ENCODE results near the gene ST6GALNAC4. TPM values are rescaled to one million over a fixed set of nuclear protein-coding genes. Genes with fewer than 3 reads are reported as not detected.
A peak's percentile ranks its signal among the peaks of the same experiment; 100 is the strongest.

The ST6GALNAC4 gene
- total RNA-seq, 1 donor: 33.7 TPM

DNA sequence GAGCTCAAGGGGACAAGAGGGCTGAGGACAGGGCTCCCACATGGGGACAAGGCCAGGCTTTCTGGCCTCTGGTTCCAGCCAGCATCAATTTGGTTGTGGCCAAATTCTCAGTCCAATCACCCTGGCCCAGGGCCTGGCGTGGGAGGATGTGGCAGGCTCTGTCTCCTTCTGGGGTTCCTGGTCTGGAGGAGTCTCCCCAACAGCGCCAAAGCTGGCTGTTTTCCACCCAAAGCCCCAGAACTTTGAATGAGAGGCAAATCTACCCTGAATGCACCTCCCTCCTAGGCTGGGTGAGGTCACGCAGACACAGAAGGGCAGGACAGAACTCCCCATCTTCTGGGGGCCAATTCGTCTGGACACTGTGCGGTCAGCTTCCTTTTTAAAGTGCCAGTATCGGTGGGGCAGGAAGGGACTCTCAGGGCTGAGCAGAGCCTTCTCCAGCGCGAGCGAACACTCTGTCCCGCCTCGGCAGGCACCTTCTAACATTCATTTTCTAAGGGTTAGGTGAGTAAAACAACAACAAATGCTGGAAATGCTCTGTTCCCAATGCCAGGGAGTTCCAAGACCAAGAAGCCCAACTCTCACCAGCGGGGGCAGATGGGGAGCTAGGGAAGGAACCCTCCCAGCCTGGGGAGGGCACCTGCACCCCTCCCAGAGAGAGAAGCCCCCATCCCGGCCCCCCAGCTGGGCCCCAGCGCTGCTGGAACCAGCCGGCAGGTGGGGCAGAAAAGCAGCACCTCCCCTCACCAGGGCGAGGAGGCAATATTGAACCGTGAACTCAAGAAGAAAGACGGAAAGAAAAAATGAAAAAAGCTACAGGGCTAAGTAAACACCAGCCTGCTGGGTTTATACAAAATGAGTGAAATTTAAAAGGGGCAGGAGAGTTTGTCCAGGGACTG lies 24.5 kb upstream of the ST6GALNAC4 start:
- H3K4me1 ChIP-seq (ENCODE audit: insufficient read depth, low read length): peaks cover 20% of the 10 kb centered on the region
- H3K4me3 ChIP-seq (ENCODE audit: insufficient read depth, low read length): no peak overlapping the region
- TF ChIP-seq, protein P1, sequence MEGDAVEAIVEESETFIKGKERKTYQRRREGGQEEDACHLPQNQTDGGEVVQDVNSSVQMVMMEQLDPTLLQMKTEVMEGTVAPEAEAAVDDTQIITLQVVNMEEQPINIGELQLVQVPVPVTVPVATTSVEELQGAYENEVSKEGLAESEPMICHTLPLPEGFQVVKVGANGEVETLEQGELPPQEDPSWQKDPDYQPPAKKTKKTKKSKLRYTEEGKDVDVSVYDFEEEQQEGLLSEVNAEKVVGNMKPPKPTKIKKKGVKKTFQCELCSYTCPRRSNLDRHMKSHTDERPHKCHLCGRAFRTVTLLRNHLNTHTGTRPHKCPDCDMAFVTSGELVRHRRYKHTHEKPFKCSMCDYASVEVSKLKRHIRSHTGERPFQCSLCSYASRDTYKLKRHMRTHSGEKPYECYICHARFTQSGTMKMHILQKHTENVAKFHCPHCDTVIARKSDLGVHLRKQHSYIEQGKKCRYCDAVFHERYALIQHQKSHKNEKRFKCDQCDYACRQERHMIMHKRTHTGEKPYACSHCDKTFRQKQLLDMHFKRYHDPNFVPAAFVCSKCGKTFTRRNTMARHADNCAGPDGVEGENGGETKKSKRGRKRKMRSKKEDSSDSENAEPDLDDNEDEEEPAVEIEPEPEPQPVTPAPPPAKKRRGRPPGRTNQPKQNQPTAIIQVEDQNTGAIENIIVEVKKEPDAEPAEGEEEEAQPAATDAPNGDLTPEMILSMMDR (IDR thresholded peaks at IDR 0.05; ENCODE audit: extremely low read depth, low read depth, low read length): no peak
- no peaks in the 10 kb centered on the region for H3K9me3 ChIP-seq (ENCODE audit: low read depth, low read length)
- no peaks in the 10 kb centered on the region for H3K27me3 ChIP-seq (ENCODE audit: insufficient read depth, low read length)
- peaks cover 17% of the 10 kb centered on the region for H4K20me1 ChIP-seq (ENCODE audit: insufficient read depth, low read length)
- peaks cover 24% of the 10 kb centered on the region for H3K79me2 ChIP-seq (ENCODE audit: insufficient read depth, low read length)
- no peak overlapping the region for H2AFZ ChIP-seq (ENCODE audit: low read length)
- no peak for DNase-seq (ENCODE audit: insufficient read length, low spot score, missing footprints)
- no peak overlapping the region for H3K4me2 ChIP-seq (ENCODE audit: insufficient read depth, low read length)
- H3K27ac ChIP-seq (ENCODE audit: low read depth, low read length): no peak overlapping the region
- H3K36me3 ChIP-seq (ENCODE audit: insufficient read depth, low read length): peaks cover 22% of the 10 kb centered on the region

DNA sequence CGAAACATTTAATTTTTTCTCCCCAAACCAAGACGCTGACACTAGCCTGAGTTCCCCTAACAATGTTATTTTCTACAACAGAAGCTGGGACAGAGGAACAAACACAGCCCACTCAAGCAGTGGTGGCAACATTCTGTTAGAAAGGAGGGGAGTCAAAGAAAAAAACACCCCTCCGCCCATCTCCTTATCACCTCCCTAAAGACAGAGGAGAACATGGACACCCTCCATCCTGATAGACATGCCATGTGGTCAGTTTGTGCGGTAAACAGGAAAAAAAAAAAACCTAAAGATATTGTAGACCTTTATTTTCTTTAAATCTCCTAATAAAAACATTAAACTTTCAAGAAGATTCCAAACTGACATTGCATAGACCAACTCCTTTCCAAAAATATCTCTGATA lies 23.8 kb upstream of the ST6GALNAC4 start:
- H2AFZ ChIP-seq (ENCODE audit: low read length): no peak overlapping the region
- H3K9me3 ChIP-seq (ENCODE audit: low read depth, low read length): no peaks in the 10 kb centered on the region
- TF ChIP-seq, protein P1 (IDR thresholded peaks at IDR 0.05; ENCODE audit: extremely low read depth, low read depth, low read length): no peak
- H4K20me1 ChIP-seq (ENCODE audit: insufficient read depth, low read length): peaks cover 23% of the 10 kb centered on the region
- no peak overlapping the region for H3K4me2 ChIP-seq (ENCODE audit: insufficient read depth, low read length)
- no peak overlapping the region for H3K27ac ChIP-seq (ENCODE audit: low read depth, low read length)
- H3K79me2 ChIP-seq (ENCODE audit: insufficient read depth, low read length): peaks cover 31% of the 10 kb centered on the region
- H3K4me3 ChIP-seq (ENCODE audit: insufficient read depth, low read length): no peak overlapping the region
- no peak for DNase-seq (ENCODE audit: insufficient read length, low spot score, missing footprints)
- peaks cover 27% of the 10 kb centered on the region for H3K4me1 ChIP-seq (ENCODE audit: insufficient read depth, low read length)
- no peaks in the 10 kb centered on the region for H3K27me3 ChIP-seq (ENCODE audit: insufficient read depth, low read length)
- peaks cover 22% of the 10 kb centered on the region for H3K36me3 ChIP-seq (ENCODE audit: insufficient read depth, low read length)

DNA sequence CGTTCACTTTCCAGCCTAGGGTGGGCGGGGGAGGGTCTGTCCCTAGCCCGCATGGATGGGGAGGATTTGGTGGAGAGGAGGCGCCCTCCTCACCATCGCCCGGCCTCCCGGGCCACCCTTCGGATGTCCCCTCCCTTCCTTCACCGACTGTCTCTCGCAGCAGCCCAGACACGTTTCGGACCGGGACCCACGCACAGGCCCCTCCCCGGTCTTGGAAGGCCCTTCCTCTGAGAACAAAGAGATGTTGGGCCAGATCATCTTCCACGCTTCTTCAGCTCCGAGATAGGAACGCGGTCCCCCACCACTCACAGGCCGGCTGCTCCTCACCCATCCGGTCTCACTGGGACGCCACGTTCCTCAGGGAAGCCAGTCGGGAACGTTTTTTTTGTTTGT lies 21.5 kb upstream of the ST6GALNAC4 start:
- H3K4me2 ChIP-seq (ENCODE audit: insufficient read depth, low read length): peak overlapping the region; percentile 97
- peak overlapping the region; percentile 98 for H3K4me3 ChIP-seq (ENCODE audit: insufficient read depth, low read length)
- TF ChIP-seq, protein P1 (IDR thresholded peaks at IDR 0.05; ENCODE audit: extremely low read depth, low read depth, low read length): no peak
- H3K9me3 ChIP-seq (ENCODE audit: low read depth, low read length): no peaks in the 10 kb centered on the region
- H2AFZ ChIP-seq (ENCODE audit: low read length): peak overlapping the region; percentile 91
- peaks cover 32% of the 10 kb centered on the region for H3K4me1 ChIP-seq (ENCODE audit: insufficient read depth, low read length)
- no peak overlapping the region for H3K27ac ChIP-seq (ENCODE audit: low read depth, low read length)
- DNase-seq (ENCODE audit: insufficient read length, low spot score, missing footprints): peak; percentile 26
- H3K36me3 ChIP-seq (ENCODE audit: insufficient read depth, low read length): peaks cover 27% of the 10 kb centered on the region
- peaks cover 42% of the 10 kb centered on the region for H3K79me2 ChIP-seq (ENCODE audit: insufficient read depth, low read length)
- H4K20me1 ChIP-seq (ENCODE audit: insufficient read depth, low read length): peaks cover 19% of the 10 kb centered on the region
- H3K27me3 ChIP-seq (ENCODE audit: insufficient read depth, low read length): no peaks in the 10 kb centered on the region
